ENCODE results near the gene CRABP2.

CRABP2 gene

GRCh38 chr1:156655904-156656516 lies 49.4 kb downstream of the CRABP2 start:
- TF ChIP-seq, protein P1, sequence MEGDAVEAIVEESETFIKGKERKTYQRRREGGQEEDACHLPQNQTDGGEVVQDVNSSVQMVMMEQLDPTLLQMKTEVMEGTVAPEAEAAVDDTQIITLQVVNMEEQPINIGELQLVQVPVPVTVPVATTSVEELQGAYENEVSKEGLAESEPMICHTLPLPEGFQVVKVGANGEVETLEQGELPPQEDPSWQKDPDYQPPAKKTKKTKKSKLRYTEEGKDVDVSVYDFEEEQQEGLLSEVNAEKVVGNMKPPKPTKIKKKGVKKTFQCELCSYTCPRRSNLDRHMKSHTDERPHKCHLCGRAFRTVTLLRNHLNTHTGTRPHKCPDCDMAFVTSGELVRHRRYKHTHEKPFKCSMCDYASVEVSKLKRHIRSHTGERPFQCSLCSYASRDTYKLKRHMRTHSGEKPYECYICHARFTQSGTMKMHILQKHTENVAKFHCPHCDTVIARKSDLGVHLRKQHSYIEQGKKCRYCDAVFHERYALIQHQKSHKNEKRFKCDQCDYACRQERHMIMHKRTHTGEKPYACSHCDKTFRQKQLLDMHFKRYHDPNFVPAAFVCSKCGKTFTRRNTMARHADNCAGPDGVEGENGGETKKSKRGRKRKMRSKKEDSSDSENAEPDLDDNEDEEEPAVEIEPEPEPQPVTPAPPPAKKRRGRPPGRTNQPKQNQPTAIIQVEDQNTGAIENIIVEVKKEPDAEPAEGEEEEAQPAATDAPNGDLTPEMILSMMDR (conservative IDR thresholded peaks at IDR 0.05), result no peak
- TF ChIP-seq ZFX (IDR thresholded peaks at IDR 0.05), result no peak
- H3K27ac ChIP-seq, result no peak overlapping the region

DNA sequence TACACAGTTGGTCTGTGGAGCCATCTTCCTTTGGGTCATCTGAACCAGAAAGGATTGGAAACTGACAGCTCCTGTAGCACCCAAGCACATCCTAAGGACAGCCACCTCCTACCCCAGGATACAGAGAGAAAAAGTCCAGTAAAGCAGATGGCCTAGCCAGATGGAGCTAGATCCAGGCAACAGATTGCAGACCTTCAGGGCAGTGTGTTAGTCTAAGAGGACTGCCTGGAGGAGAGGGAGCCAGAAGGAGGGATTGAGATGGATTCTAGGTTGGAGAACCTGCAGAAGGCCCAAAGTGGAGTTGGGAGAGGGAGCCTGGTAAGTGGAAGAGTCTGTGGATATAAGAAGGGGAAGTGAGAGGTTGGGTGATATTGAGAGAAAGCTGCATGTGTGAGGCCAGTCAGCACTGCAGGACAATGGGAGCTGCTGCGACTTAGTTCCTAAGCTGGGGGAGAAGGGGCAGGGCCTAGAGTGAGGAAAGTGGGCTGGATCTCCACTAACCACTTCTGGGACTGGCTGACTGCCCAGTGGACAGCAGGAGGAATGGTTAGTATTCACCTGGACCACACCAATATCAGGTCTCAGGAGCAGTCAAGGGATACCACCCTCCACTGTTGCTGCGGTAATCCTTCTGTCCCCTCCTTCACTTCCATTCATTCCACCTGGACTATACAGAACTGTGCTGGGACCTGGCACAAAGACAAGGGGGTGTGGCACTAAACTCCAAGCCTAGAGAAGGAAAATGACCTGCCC lies 50.1 kb downstream of the CRABP2 start:
- no peak overlapping the region for H3K27ac ChIP-seq
- TF ChIP-seq, protein P1 (conservative IDR thresholded peaks at IDR 0.05), result no peak
- no peak for TF ChIP-seq ZFX (IDR thresholded peaks at IDR 0.05)

DNA sequence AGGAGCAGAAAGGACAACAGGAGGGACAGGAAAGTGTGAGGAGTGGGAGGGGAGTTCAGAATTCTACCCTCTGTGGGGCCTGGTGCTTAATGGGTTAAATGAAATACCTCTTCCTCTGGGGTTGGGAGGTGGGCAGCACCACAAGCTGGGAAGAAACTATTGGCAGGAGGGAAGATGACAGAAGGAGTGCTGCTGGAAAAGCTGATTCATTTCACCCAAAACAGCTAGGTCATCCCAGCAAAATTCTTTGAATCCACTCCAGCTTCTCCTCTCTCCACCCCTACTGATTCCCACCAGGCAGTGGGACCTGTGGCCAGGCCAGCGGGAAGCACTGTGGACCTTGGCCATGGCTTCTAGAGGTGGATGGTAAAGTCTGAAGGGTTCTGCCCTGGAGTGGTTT lies 50.7 kb downstream of the CRABP2 start:
- no peak overlapping the region for H3K27ac ChIP-seq

GRCh38 chr1:156652992-156653355 lies 52.4 kb downstream of the CRABP2 start:
- TF ChIP-seq ZFX (IDR thresholded peaks at IDR 0.05), result no peak
- TF ChIP-seq, protein P1 (conservative IDR thresholded peaks at IDR 0.05), result no peak
- no peak overlapping the region for H3K27ac ChIP-seq

More for the DNA sequence above, 50.7 kb downstream of the CRABP2 start:
- TF ChIP-seq, protein P1 (conservative IDR thresholded peaks at IDR 0.05), result no peak
- TF ChIP-seq ZFX (IDR thresholded peaks at IDR 0.05), result no peak

DNA sequence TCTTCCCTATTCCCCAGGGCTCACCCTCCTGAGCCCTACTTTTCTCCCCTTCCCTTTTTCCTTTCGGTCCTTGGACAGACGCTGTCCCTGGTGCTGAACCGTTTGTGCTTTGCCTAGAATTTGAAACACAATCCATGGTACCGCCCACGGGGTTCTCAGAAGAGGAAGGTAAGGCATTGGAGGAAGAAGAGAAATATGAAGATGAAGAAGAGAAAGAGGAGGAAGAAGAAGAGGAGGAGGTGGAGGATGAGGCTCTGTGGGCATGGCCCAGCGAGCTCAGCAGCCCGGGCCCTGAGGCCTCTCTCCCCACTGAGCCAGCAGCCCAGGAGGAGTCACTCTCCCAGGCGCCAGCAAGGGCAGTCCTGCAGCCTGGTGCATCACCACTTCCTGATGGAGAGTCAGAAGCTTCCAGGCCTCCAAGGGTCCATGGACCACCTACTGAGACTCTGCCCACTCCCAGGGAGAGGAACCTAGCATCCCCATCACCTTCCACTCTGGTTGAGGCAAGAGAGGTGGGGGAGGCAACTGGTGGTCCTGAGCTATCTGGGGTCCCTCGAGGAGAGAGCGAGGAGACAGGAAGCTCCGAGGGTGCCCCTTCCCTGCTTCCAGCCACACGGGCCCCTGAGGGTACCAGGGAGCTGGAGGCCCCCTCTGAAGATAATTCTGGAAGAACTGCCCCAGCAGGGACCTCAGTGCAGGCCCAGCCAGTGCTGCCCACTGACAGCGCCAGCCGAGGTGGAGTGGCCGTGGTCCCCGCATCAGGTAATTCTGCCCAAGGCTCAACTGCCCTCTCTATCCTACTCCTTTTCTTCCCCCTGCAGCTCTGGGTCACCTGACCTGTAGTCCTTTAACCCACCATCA lies 53.0 kb downstream of the CRABP2 start:
- TF ChIP-seq ZFX (IDR thresholded peaks at IDR 0.05), result no peak

More for the DNA sequence above, 53.0 kb downstream of the CRABP2 start:
- H3K27ac ChIP-seq, result no peak overlapping the region
